GM04503 (cell line): ENCODE measurements around the gene ATP7B.
A peak's percentile ranks its signal among the peaks of the same experiment; 100 is the strongest.
"Not testable (repeated sequence)": the region's sequence is repeated elsewhere in the genome, so short reads cannot be mapped to it uniquely, and the experiment has no call there.

ENCODE experiments used
- DNase-seq: peaks from one replicate; pipeline ENCODE4 v3.0.0-alpha.2; 2012; ENCODE audit warnings: low read depth

ATP7B gene

DNA sequence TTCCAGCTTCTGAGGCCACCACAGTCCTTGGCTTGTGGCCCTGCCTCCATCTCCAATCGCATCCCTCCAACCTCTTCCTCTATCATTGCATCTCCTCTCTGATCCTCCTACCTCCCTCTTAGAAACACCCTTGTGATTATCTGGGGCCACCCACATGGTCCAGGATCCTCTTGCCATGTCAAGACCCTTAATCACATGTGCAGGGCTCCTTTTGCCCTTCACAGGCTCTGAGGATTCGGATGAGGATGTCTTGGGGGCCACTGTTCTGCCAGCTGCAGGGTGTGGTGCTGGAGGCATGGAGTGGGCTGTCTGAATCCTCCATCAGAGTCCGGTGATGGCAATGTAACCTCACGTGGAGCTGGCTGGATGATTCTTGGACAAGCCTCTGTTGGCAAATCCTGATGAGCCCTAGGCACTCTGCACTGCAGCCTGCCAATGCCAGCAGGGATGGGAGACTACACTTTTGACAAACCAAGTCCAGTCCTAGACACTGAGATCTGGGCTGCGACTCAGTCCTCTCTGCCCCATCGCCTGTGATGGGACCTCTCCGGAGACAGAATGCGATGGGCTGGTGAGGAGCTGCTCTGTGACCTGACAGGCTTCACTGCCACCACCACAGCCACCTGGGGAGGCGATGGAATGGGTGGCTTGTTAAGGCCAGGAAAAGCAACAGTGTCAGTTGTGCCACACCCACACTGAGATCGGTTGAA lies 88.3 kb downstream of the ATP7B start:
- DNase-seq = no peak

DNA sequence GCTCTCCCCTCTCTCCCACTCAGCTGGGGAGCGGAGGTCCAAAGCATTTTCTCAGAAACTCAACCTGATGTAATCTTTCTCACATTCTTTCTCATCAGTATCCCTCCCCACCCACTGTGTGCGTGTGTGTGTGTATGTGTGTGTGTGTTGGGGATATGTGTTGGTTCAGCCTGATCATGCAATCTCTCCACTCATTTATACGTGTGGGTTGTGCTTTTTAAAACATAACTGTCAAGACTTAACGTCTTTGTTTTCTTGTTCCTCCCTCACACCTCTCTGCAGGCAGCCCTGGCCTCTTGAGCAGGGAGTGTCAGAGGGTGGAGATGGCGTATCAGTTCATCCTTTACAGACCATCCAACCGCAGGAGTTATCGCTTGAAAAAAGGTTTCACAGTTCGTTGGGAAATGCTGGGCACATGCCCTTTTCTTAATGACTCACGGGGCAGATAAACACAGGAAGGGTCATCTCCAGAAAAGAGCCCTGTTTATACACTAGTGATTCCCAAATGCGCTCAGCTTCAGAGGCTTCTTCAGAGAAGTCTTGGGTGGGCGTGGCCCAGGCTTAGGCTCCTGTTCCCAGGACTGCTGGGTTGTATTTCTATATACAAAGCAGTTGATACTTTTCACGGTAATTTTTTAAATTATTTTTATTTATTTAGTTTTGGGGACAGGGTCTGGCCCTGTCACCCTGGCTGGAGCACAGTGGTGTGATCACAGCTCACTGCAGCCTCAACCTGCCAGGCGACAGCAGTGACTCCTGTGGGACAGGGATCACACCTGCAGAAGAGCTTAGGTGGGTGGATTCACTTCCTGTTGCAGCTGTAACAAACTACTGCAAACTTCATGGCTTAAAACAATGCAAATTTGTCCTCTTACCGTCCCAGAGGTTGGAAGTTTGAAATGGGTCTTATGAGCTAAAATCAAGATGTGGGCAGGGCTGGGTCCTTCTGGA lies 89.2 kb downstream of the ATP7B start:
- no peak for DNase-seq

DNA sequence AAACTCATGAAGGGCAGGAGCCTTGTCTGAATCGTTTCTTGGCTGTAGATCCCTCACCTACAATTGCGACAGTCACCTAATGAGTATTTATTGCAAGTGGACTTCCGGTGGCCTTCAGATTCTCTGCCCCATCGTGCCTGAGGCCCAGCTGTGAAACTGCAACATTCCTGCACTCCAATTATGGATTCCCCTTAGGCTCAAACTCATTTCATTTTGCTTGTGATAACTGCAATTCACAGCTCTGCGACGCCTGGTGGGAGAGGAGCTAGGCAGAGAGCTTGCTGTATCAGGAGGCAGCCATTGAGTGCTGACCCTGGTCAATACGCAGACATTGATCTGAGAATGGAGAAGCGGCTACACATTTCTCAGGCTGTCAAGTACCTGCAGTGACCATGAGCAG lies 90.5 kb downstream of the ATP7B start:
- no peak for DNase-seq

DNA sequence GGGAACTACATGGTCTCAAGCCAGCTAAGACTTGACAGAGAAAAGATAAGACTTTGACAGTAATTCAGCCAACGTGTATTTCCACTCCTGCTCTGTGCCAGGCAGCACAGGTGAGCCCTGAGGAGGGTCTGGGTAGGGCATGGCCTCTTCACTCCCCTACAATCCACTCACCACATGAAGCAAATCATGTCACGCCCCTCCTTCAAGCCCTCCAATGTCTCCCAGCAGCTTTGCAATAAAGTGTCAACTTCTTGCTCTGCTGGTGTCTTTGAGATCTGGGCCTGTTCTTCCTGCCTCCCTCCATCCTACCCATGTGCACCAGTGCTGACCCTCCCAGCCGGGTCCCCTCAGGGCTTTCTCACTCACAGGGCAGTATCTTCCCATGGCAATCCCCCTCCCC lies 91.0 kb downstream of the ATP7B start:
- DNase-seq = no peak

DNA sequence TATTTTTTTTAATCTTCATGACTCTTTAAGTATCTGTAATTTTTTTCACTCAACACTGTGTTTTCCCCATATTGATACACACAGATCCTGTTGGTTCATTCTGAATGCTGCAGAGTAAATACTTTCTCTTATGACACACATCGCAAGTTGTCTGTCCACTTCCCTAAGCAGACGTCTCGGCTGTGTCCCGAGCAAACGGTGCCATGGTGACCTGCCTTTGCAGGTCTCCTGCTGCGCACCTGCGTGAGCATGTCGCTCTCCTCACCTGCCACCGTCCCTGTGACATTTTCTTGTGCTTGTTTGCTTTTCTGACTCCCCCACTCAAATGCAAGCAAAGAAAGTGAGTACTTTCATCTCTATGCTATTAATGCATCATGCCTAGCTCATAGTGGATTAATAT lies 91.7 kb downstream of the ATP7B start:
- DNase-seq = no peak

DNA sequence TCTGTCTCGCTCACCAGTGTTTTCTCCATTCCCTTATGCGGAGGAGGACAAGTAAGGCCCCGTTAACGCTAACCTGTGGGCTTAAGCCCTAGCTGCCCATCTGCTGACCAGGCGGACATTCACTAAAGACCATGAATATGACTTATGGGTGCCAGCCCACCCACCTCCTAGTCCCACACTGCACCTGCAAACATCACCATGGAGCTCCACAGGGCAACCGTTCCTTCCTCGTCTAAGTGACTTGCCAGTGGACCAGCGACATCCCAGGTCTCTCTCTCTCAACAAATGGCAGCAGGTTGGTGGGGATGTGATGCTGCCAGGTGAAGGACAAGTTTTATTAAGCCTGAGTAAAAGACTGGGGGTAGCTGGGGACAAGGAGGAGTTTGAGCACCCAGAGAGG lies 94.3 kb downstream of the ATP7B start:
- DNase-seq = no peak

DNA sequence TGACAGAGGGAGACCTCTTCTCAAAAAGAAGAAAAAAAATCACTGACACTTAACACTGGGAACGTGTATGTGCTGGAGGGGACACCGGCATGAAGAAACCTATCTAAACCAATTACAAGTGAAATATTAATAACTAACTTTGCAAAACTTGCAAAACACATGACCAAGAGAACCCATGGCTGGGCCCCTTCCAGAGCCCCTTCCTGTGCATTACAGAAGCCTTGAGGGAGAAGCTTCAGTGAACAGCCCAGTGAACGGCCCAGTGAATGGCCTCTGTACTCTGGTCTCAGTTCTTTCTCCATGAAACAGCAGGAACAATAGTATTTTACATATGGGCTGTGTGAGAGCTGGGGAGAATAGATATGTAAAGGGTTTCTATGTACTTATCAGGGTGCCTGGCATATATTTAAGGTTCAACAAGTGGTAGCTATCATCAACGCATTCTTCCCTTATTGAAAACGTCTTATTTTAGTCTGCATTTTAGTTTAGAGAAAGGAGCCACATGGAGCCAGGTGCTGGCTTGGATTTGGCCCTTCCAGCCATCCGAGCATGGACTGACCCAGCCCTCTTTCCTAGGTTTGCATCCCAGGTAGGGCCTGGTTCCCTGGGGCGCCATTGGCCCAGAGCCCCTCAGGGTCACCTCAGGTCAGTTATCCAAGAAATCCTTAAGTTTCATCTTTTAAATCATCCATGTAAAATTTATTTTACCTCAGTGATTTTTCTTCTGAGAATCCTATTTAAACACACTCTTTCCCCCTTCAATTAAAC lies 95.0 kb downstream of the ATP7B start:
- no peak for DNase-seq

DNA sequence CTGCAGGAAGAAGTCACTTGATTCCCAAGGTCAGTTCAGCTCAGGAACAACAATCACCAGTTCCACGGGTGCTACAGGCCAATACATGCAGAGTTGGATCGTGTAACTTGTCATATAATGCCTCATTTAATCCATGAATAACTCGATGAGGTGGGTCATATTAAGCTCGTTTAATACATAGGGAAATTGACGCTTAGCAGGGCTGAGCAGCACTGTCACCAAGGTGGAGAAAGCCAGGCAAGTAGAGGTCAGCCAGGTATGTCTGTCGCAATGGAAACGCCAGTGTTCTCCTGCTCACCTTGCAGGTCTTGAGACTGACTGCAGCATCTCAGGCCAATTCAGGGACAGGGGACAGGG lies 97.1 kb downstream of the ATP7B start:
- no peak for DNase-seq

DNA sequence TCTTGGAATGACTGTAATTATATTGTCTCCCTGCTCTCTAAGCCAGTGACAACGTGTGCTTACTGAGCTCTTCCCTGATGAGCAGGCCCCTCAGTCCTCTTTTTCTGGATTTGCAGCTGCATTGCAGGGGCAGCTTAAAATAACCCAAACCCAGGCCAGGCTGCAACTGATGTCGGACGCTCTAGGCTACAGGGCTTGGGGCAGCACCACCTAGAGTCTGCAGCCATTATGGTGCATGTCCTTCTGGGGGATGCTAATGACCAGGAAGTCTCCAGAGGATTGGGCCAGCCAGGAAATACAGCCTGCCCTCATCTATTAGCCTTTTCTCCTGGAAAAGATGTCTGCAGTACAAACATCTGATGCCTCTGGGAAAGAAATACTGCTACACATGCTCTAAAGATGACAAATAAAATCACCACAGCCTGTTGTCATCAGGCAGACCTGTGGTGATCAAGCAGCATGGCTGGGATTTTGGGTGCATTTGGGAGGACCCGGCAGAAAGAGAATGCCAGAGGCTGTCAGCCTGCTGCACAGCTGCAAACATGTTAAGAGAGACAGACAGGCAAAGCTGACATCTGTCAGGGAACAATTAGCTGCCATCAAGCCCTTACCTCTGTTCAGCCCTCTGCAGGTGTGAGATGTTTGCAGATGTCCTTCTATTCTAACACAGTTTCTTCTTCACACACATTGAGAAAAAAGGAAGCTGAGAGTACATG lies 97.7 kb downstream of the ATP7B start:
- no peak for DNase-seq

DNA sequence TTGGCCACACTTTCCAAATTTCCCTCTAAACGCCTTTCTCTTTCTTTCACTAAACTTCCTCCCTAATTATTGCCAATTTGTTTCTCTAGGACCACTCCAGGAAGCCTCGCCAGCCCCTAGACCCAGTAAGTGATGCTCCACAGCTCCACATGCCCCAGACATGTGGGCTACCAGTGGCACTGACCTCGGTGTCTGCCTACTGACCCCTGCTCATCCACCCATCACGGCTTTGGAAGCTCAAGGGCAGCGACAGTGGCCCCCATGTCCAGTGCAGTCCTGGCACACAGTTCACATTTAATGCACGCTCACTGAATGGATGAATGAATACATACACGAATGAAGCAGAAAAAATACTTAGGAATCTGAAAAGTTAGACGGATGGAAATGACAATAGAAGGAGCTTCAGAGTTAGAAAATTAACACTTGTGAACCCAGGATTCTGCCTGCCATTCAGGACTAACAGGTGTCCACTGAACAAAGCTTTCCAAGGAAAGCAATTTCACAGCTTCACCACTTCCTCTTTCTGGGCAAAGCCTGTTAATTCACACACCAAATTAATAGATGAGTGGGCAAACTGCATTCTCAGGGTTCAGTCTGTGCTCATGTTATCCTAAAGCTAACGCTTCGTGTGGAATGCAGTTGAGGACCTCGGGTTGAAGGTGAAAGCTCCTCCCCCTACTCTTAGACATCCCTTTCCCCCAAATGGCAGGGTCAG lies 98.6 kb downstream of the ATP7B start:
- DNase-seq = no peak

DNA sequence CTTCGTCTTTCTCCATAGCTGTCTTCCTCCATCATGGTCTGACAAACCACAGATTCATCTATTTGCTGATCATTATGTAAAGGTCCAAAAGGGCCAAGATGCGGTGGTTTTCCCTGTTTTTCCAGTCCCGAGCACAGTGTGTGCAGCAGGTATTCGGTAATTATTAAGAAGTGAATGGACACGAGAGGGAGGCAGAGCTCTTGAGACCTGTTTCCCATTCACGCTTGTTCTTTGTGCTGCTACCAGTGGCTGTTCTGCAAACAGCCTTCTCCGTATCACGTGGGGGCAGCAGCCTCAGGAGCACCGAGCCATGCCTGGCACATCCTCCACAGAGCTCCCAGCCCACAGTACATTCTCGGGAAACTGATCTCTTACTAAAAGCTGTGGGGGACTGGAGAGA lies 99.2 kb downstream of the ATP7B start:
- DNase-seq = no peak

DNA sequence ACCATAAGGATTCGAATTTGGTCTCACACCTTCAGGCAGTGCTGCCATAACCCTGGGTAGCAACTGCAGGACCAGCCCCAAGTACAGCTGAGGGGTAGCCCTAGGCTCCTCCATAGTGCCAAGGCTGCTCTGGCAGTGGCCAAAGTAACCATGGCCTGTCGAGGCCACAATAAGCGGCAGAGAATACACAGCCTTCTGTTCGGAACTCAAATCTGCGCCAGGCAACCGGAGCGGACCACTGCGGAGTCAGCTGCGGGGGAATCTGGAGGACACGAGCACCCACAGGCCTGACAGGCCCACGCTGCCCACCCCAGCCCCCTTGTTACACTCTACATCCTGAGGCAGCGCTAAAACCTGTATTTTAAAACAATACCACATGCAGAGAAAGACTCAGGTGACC lies 100.7 kb downstream of the ATP7B start:
- no peak for DNase-seq

DNA sequence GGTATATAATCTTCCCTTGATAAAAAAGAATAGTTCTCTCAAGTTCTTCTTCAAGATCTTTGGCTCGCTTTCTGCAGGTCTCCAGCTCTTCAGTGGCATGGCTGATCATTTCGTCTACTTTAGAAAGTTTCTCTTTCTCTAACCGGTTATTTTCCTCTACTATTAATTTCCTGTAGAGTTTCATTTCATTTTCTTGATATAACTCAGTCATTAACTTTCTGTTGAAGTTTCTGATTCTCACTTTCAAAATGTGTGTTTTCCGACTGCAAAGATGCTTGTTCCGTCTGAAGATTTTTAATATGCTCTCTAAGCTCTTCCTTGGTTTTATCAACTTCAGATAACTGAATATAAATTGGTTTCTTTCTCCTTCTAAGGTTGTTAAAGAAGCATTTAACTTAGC lies 102.0 kb downstream of the ATP7B start:
- DNase-seq = not testable (repeated sequence)

DNA sequence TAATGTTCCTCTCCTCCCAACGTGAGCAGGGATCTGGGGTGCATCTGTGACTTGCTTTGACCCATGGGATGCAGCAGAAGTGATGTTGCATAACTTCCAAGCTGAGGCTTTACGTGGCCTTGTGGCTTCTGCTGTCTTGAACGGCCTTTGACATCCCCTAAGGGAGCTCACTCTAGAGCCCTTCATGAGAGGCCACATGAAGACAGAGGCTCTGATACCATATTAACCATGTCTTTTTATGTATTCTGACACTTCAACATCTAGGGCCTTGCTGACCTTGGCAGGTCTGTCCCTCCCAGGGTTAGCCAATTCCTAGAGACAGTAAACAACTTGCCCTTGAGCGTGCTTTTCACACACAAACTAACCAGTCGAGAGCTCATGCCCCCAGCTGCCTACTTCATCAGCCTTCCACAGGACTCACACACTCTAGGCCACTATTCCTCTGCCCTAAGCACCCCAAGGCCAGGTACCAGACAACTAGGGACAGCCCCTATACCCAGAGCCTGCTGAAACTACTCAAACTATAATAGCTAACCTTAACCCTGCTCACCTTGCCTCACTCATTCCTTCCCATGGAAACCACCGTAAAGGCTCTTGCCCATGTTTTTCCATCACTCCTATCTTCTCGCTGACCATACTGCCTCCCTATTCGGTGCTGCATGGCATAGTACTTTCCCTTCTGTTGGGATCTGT lies 104.1 kb downstream of the ATP7B start:
- DNase-seq = no peak

DNA sequence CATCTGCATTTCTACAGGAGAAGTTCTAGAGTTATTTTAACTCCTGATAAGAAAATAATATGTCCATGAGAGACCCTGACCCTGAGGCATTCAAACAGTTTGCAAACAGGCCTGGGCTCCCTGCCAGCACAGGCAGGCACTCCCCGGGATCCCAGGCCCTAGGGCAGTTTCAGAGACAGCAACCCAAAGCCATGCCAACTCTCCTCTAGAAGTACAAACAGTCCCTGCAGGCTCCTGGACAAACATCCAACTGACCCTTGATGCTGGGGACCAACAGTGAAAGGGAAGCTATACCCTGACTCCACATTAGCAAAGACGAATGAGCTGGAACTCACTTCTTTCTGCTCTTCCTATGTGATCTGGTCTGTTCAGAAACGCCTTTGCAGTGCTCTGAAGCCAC lies 104.7 kb downstream of the ATP7B start:
- DNase-seq = no peak

DNA sequence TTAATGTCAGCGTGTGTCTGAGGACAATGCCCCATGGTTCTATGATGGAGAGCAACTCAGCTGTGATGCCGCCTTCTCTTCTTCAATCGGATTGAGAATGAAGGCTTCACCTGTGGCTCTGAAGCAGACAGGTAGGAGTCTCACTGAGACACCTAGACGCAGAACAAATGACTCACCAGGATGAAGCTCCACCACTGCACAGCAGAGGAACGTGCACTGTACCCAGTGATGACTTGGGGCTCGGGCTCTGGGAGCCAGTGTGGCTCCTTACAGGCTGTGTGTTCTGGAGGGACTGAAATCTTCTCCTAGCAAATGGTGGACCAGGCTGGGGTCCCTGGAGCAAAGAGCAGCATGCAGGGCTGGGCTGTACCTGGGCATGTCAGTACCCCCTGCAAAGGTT lies 105.5 kb downstream of the ATP7B start:
- DNase-seq = no peak

DNA sequence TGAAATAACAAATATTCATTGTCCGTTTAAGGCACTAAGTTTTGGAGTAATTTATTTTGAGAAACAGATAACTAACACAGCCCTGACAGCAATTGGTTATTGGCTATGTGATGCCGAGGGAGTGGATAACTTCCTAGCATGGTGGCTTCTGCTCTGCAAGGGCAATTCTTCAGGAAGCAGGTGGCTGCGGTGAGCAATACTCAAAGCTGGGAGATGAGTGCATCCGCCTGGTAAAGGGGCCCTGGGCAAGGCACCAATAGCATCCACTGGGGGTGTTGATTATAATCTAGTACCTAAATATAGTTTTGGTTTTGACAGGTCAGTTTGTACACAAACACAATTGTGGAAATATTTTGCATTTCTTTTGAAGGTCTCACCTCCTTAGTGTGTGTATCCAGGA lies 108.5 kb downstream of the ATP7B start:
- no peak for DNase-seq

DNA sequence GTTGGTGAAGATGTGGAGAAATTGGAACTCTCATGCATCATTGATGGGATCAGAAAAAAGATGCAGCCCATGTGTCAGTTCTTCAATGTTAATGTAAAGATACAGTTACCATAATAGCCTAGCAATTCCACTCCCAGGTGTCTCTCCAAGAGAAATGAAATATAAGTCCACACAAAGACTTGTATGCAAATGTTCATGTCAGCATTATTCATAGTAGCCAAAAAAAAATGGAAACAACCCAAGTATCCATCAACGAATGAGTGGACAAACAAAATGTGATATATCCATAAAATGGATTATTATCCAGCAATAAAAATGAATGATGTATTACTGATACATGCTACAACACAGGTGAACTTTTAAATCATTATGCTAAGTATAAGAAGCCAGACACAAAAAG lies 110.8 kb downstream of the ATP7B start:
- DNase-seq = no peak

DNA sequence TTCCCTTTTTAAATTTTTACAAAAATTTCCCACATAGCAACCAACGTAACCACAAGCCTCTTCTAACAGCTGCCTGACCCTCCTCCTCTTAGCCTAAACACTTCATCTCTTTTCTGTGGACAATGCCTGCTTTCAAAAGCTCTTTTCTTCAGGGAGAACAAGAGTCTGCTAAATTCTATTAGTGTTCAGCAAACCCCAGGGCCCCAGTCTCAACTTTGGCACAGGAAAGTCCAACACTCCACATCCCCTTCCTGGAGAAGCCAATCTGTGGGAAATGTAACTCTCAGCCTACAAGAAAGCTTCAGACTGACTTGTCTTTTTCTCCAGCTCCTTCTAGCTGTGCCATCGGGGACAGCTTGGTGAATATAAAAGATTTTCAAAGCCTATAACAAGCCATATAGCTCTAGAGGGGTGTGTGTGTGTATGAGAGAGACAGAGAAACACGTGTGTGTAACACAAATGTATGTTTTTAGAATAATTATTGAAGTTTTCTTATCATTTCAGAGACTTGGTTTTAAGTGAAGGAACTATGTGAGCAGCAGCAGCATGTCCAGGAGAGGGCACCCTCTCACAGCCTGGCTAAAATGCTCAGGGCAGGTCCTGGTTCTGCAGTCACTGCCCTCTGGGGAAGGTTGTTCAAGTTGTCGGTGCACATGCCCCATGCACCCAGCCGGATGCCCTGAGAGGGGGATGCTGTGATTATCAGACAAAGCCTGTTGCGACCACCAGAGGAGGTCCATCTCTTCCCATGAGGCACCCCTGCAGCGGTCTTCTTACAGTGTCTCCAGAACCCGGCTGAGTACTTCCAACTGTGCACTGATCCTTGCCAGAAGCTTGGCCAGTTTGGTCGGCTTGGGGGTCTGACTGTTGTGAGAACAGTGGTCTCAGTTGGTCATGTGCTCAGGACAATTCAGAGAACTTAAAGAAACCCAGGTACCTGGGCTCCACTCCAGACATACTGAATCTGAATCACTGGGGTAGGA lies 115.1 kb downstream of the ATP7B start:
- DNase-seq = peak; percentile 3

DNA sequence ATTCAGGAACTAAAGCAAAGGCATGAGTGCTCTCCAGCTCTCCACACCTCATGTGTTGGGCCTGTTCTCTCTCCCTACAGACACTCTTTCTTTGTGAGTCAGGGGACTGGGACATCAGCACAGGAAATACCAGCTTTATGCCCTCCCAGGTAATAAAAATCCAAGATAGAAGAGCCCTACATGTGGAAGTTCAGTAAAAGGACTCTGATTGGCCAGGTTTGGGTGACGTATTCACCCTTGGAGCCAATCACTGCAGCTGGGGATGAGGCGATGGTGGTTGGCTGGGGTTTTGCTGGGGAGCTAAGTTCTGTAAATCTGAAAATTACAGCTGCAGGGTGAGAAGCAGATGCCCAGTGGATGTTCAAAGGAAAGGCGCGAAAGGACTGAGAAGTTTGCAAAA lies 117.0 kb downstream of the ATP7B start:
- peak; percentile 2 for DNase-seq
